HepG2 (cell line): ENCODE results near the gene GGA3. TPM values are rescaled to one million over a fixed set of nuclear protein-coding genes. Genes with fewer than 3 reads are reported as not detected.
A peak's percentile ranks its signal among the peaks of the same experiment; 100 is the strongest.

Source experiments
- BRD4 ChIP-seq: sonication (generic); formaldehyde crosslinking; IDR thresholded peaks from 2 replicates; pipeline ENCODE4 v1.4.0; 2020; ENCODE audit warnings: missing genetic modification reagents
- CAMTA2 ChIP-seq: sonication (generic); formaldehyde crosslinking; IDR thresholded peaks from 2 replicates; pipeline ENCODE4 v1.4.0; 2020; ENCODE audit warnings: mild to moderate bottlenecking, missing genetic modification reagents, borderline replicate concordance
- FOXM1 ChIP-seq: sonication (generic); formaldehyde crosslinking; IDR thresholded peaks from 2 replicates; pipeline ENCODE4 v1.5.0; 2020; ENCODE audit warnings: missing genetic modification reagents
- IKZF4 ChIP-seq: sonication (generic); formaldehyde crosslinking; IDR thresholded peaks from 2 replicates; pipeline ENCODE4 v1.5.1; 2020; ENCODE audit warnings: borderline replicate concordance, mild to moderate bottlenecking, low read depth, missing genetic modification reagents; ENCODE audit errors: not compliant biosample characterization
- MAFF ChIP-seq: IDR thresholded peaks from 2 replicates; pipeline ENCODE4 v1.6.1; 2011; ENCODE audit warnings: low read depth, low read length, improper control_type of control experiment
- ZBTB8A ChIP-seq: sonication (generic); formaldehyde crosslinking; IDR thresholded peaks from 2 replicates; pipeline ENCODE4 v1.4.0; 2020; ENCODE audit warnings: mild to moderate bottlenecking, low read depth, missing genetic modification reagents, borderline replicate concordance
- ZFP62 ChIP-seq: sonication (generic); formaldehyde crosslinking; IDR thresholded peaks from 2 replicates; pipeline ENCODE4 v1.4.0; 2020; ENCODE audit warnings: missing genetic modification reagents
- ZNF367 ChIP-seq: sonication (generic); formaldehyde crosslinking; IDR thresholded peaks from 2 replicates; pipeline ENCODE4 v1.4.0; 2020; ENCODE audit warnings: missing genetic modification reagents, borderline replicate concordance
- ZNF382 ChIP-seq: sonication (generic); formaldehyde crosslinking; IDR thresholded peaks from 2 replicates; pipeline ENCODE4 v1.5.0; 2020; ENCODE audit warnings: missing genetic modification reagents, mild to moderate bottlenecking, borderline replicate concordance
- ZNF556 ChIP-seq: sonication (generic); formaldehyde crosslinking; IDR thresholded peaks from 2 replicates; pipeline ENCODE4 v1.4.0; 2020; ENCODE audit warnings: mild to moderate bottlenecking, missing genetic modification reagents, borderline replicate concordance
- ZNF605 ChIP-seq: sonication (generic); formaldehyde crosslinking; IDR thresholded peaks from 2 replicates; pipeline ENCODE4 v1.8.0; 2022; ENCODE audit warnings: mild to moderate bottlenecking, missing genetic modification reagents
- ZNF850 ChIP-seq: sonication (generic); formaldehyde crosslinking; conservative IDR thresholded peaks from 2 replicates; pipeline ENCODE4 v1.9.0; 2021; ENCODE audit warnings: mild to moderate bottlenecking, missing genetic modification reagents
- polyA plus RNA-seq, 8 experiments: library from polyadenylated mRNA; depleted of rRNA in 3 of 8; stranded (reverse) in 7 of 8; unstranded in 1 of 8; fragments of >200 nt; fragmentation: Illumina TruSeq in 4 of 8; extraction: Trizol in 4 of 8; gene quantifications; 2 replicates each; pipeline versions ENCODE4 v1.2.1 to v1.2.3, GENCODE V29; 2011 to 2016; ENCODE audit warnings: low read depth in 4 of 8, missing spikeins in 1 of 8, mixed read lengths in 1 of 8; ENCODE audit not compliant: insufficient read depth in 1 of 8
- total RNA-seq, 5 experiments: library from RNA; depleted of rRNA; stranded (reverse); fragments of >200 nt; fragmentation: Illumina TruSeq; extraction: Trizol; gene quantifications; 2 replicates each; pipeline ENCODE4 v1.2.3, GENCODE V29; 2016; ENCODE audit warnings: low read depth in 1 of 5
- TF ChIP-seq, protein P1 (sequence below), 2 experiments: IDR thresholded peaks; 2 replicates each; pipeline ENCODE4 v1.6.1; 2011 to 2012; ENCODE audit warnings: low read length in 2 of 2, borderline replicate concordance in 1 of 2, low read depth in 1 of 2, mild to moderate bottlenecking in 1 of 2, moderate library complexity in 1 of 2
- TF ChIP-seq, protein P2 (sequence below): sonication (generic); formaldehyde crosslinking; conservative IDR thresholded peaks from 2 replicates; pipeline ENCODE4 v1.4.0; 2020; ENCODE audit warnings: missing genetic modification reagents
- TF ChIP-seq, protein P3 (sequence below): sonication (generic); formaldehyde crosslinking; IDR thresholded peaks from 2 replicates; pipeline ENCODE4 v1.5.1; 2020; ENCODE audit warnings: mild to moderate bottlenecking, missing genetic modification reagents, moderate library complexity
- TF ChIP-seq, protein P4 (sequence below): sonication (generic); formaldehyde crosslinking; IDR thresholded peaks from 2 replicates; pipeline ENCODE4 v1.5.1; 2020; ENCODE audit warnings: missing genetic modification reagents, mild to moderate bottlenecking, borderline replicate concordance
- TF ChIP-seq, protein P5 (sequence below): sonication (generic); formaldehyde crosslinking; IDR thresholded peaks from 2 replicates; pipeline ENCODE4 v1.5.0; 2020; ENCODE audit warnings: mild to moderate bottlenecking, missing genetic modification reagents

GGA3 gene
- total and polyA plus RNA-seq, 2 of the 13 experiments (the other 11 are each of a cell fraction or from before 2014, with no cell fraction given), result 28.4 to 43.7 TPM

DNA sequence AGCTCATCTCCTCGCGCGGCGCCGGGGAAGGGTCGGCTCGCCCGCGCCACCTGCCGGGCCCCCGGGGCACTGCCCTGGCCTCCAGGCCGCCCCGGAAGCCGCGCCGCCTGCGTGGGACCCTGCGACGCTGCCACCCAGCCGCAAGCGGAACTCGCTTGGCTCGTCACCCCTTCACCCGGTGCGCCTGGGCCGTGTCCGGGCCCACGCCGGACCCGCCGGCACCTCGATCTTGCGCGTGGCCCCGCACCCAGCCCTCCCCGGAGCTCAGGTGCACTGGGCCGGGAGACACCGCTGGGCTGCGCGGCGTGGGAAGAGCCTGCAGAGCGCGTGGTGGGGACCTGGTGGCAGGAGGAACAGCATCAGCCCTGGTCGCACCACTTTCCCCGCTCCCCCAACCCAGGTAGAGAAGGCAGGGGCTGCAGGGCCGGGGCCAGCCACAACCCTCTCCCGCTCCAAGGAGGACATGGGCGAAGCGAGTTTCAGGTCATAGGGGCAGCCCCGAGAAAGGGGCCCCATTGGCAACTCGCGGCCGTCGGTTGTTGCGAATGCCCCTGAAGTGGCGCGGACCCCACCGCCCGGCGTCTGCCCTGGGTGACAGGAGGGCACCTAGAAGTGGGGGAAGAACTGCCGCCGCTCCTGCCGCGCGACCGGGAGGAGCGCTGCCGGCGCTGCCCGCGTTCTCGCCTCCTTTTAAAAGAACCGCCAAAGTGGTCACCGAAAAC lies 10.0 kb upstream of the GGA3 start (continued):
- TF ChIP-seq, protein P1, sequence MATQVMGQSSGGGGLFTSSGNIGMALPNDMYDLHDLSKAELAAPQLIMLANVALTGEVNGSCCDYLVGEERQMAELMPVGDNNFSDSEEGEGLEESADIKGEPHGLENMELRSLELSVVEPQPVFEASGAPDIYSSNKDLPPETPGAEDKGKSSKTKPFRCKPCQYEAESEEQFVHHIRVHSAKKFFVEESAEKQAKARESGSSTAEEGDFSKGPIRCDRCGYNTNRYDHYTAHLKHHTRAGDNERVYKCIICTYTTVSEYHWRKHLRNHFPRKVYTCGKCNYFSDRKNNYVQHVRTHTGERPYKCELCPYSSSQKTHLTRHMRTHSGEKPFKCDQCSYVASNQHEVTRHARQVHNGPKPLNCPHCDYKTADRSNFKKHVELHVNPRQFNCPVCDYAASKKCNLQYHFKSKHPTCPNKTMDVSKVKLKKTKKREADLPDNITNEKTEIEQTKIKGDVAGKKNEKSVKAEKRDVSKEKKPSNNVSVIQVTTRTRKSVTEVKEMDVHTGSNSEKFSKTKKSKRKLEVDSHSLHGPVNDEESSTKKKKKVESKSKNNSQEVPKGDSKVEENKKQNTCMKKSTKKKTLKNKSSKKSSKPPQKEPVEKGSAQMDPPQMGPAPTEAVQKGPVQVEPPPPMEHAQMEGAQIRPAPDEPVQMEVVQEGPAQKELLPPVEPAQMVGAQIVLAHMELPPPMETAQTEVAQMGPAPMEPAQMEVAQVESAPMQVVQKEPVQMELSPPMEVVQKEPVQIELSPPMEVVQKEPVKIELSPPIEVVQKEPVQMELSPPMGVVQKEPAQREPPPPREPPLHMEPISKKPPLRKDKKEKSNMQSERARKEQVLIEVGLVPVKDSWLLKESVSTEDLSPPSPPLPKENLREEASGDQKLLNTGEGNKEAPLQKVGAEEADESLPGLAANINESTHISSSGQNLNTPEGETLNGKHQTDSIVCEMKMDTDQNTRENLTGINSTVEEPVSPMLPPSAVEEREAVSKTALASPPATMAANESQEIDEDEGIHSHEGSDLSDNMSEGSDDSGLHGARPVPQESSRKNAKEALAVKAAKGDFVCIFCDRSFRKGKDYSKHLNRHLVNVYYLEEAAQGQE (IDR thresholded peaks at IDR 0.05; ENCODE audit: borderline replicate concordance in 1 of 2, low read depth in 1 of 2, low read length in 2 of 2), result no peak
- TF ChIP-seq MAFF (no peak), ZFP62 (CRISPR knock-in tag) (no peak), ZNF556 (CRISPR knock-in tag) (peak; percentile 49; the same call in 1 of the 2 replicates), ZNF382 (no peak), ZBTB8A (peak; percentile 49; the same call in 1 of the 2 replicates), BRD4 (CRISPR knock-in tag) (no peak), ZNF850 (no peak), IKZF4 (CRISPR knock-in tag) (peak; percentile 74), CAMTA2 (peak; percentile 95), ZNF605 (no peak), FOXM1 (CRISPR knock-in tag) (no peak), ZNF367 (0 out of 2 replicates have a peak, but pooled peaks have one; percentile 14)
- TF ChIP-seq, protein P2, sequence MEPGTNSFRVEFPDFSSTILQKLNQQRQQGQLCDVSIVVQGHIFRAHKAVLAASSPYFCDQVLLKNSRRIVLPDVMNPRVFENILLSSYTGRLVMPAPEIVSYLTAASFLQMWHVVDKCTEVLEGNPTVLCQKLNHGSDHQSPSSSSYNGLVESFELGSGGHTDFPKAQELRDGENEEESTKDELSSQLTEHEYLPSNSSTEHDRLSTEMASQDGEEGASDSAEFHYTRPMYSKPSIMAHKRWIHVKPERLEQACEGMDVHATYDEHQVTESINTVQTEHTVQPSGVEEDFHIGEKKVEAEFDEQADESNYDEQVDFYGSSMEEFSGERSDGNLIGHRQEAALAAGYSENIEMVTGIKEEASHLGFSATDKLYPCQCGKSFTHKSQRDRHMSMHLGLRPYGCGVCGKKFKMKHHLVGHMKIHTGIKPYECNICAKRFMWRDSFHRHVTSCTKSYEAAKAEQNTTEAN, result peak; percentile 78
- TF ChIP-seq, protein P3, sequence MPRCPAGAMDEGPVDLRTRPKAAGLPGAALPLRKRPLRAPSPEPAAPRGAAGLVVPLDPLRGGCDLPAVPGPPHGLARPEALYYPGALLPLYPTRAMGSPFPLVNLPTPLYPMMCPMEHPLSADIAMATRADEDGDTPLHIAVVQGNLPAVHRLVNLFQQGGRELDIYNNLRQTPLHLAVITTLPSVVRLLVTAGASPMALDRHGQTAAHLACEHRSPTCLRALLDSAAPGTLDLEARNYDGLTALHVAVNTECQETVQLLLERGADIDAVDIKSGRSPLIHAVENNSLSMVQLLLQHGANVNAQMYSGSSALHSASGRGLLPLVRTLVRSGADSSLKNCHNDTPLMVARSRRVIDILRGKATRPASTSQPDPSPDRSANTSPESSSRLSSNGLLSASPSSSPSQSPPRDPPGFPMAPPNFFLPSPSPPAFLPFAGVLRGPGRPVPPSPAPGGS, result peak; percentile 57; the same call in 1 of the 2 replicates
- TF ChIP-seq, protein P4, sequence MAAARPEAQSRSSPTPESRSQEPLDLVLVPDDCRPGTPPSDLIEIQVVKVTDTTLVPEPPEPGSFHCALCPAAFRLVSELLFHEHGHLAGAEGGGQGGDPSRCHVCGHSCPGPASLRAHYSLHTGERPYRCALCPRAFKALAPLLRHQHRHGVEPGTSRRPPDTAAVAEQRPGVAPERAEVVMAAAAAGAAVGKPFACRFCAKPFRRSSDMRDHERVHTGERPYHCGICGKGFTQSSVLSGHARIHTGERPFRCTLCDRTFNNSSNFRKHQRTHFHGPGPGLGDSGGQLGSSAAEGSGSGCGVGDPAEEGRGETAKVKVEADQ (CRISPR knock-in tag), result peak; percentile 48; the same call in 1 of the 2 replicates
- TF ChIP-seq, protein P5, sequence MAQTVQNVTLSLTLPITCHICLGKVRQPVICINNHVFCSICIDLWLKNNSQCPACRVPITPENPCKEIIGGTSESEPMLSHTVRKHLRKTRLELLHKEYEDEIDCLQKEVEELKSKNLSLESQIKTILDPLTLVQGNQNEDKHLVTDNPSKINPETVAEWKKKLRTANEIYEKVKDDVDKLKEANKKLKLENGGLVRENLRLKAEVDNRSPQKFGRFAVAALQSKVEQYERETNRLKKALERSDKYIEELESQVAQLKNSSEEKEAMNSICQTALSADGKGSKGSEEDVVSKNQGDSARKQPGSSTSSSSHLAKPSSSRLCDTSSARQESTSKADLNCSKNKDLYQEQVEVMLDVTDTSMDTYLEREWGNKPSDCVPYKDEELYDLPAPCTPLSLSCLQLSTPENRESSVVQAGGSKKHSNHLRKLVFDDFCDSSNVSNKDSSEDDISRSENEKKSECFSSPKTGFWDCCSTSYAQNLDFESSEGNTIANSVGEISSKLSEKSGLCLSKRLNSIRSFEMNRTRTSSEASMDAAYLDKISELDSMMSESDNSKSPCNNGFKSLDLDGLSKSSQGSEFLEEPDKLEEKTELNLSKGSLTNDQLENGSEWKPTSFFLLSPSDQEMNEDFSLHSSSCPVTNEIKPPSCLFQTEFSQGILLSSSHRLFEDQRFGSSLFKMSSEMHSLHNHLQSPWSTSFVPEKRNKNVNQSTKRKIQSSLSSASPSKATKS (CRISPR knock-in tag), result no peak
